Thyroid gland (tissue), 4 donors: ENCODE measurements around the gene VRK1. TPM values are rescaled to one million over a fixed set of nuclear protein-coding genes. Genes with fewer than 3 reads are reported as not detected.

Source experiments
- DNase-seq, 2 donors: peaks; one replicate each; pipeline ENCODE4 v3.0.0-alpha.2; 2019
- H3K27ac ChIP-seq, 3 donors: fragments of 200-600 bp; sonication (generic); 1 replicate in 2 of 3; 2 replicates in 1 of 3; pipeline ENCODE4 v1.5.1; 2016 to 2019; ENCODE audit warnings: mild to moderate bottlenecking in 1 of 3, moderate library complexity in 1 of 3
- H3K27me3 ChIP-seq: fragments of 200-600 bp; sonication (generic); one replicate; pipeline ENCODE4 v1.5.1; 2019
- H3K36me3 ChIP-seq, 2 donors: fragments of 200-600 bp; sonication (generic); one replicate each; pipeline ENCODE4 v1.5.1; 2016 to 2019
- H3K4me1 ChIP-seq, 2 donors: fragments of 200-600 bp; sonication (generic); one replicate each; pipeline ENCODE4 v1.5.1; 2017 to 2019
- H3K4me3 ChIP-seq, 3 donors: fragments of 200-600 bp; sonication (generic); replicated peaks in 1 of 3; 1 replicate in 2 of 3; 2 replicates in 1 of 3; pipeline ENCODE4 v1.5.1; 2016; ENCODE audit warnings: mild to moderate bottlenecking in 1 of 3
- H3K9me3 ChIP-seq: fragments of 200-600 bp; sonication (generic); one replicate; pipeline ENCODE4 v1.5.1; 2017
- POLR2A ChIP-seq, 2 donors: fragments of 450-650 bp; IDR thresholded peaks; one replicate each; pipeline ENCODE4 v1.6.1; 2017; ENCODE audit warnings: antibody characterized with exemption in 2 of 2, mild to moderate bottlenecking in 2 of 2, moderate library complexity in 1 of 2
- WGBS, 2 donors: methylation state at CpG; one replicate each; pipeline ENCODE4 v1.1.5; 2017; 5-methylcytosine and 5-hydroxymethylcytosine counted together
- intact Hi-C: fragments of 100-400 bp; cut with DNase I; formaldehyde crosslinking; loops from one replicate; pipeline ENCODE4 v1.15.1; 2023
- total RNA-seq, 4 donors: library from RNA; depleted of rRNA; stranded (reverse); fragments of >200 nt; gene quantifications; one replicate each; pipeline ENCODE4 v1.2.3, GENCODE V29; 2016
- TF ChIP-seq, protein P1 (sequence below), 6 experiments: fragments of 200-600 bp in 3 of 6; fragments of 450-650 bp in 3 of 6; sonication (generic) in 3 of 6; IDR thresholded peaks; one replicate each; pipeline ENCODE4 v1.5.1; 2016 to 2019; ENCODE audit warnings: antibody characterized with exemption in 6 of 6, mild to moderate bottlenecking in 2 of 6, inconsistent platforms in 1 of 6, moderate library complexity in 1 of 6

Gene VRK1
- total RNA-seq, 4 donors from 2014 or later = 10.1 to 44.4 (median 14.2) TPM

DNA sequence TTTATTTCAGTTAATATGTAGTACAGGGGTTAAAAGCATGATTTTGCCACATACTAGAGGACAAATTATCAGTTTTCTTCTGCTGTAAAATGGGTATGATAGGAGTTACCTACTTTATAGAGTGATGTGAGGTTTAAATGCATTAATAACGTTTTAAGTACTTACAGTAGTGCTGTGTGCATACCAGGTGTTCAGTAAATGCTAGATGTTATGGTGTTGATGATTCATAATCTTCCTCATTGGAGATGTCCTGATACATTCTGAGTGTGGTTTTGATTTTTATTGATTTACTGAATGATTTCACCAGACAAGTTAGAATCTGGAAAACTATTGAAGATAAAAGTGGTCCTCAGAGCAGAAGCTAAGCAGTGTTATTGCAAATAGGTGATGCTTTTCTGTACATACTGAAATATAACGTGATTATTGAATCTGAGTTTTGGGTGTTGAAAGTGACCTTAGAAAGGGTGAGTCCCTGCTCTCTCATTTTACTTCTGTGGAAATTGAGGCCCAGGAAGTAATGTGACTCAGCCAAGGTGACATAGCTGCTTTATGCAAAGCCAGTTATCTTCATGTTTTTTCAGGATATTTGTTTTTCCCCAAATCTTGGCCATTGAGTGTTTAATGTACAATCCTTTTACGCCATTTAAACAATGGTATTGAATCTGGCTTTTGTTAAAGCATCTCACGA lies 54.7 kb downstream of the VRK1 start:
- H3K4me3 ChIP-seq = no peak overlapping the region
- H3K27ac ChIP-seq = no peak overlapping the region
- no peaks in the 10 kb centered on the region for H3K36me3 ChIP-seq
- WGBS, 2 donors = 92 to 93% methylated on average over 4 of the region's 4 CpGs
- no peaks in the 10 kb centered on the region for H3K4me1 ChIP-seq
- DNase-seq = no peak
- intact Hi-C loops = no loop called here
- no peak for TF ChIP-seq POLR2A (IDR thresholded peaks at IDR 0.05)
- TF ChIP-seq, protein P1, sequence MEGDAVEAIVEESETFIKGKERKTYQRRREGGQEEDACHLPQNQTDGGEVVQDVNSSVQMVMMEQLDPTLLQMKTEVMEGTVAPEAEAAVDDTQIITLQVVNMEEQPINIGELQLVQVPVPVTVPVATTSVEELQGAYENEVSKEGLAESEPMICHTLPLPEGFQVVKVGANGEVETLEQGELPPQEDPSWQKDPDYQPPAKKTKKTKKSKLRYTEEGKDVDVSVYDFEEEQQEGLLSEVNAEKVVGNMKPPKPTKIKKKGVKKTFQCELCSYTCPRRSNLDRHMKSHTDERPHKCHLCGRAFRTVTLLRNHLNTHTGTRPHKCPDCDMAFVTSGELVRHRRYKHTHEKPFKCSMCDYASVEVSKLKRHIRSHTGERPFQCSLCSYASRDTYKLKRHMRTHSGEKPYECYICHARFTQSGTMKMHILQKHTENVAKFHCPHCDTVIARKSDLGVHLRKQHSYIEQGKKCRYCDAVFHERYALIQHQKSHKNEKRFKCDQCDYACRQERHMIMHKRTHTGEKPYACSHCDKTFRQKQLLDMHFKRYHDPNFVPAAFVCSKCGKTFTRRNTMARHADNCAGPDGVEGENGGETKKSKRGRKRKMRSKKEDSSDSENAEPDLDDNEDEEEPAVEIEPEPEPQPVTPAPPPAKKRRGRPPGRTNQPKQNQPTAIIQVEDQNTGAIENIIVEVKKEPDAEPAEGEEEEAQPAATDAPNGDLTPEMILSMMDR (IDR thresholded peaks at IDR 0.05) = no peak
- no peaks in the 10 kb centered on the region for H3K27me3 ChIP-seq
- H3K9me3 ChIP-seq = no peaks in the 10 kb centered on the region

DNA sequence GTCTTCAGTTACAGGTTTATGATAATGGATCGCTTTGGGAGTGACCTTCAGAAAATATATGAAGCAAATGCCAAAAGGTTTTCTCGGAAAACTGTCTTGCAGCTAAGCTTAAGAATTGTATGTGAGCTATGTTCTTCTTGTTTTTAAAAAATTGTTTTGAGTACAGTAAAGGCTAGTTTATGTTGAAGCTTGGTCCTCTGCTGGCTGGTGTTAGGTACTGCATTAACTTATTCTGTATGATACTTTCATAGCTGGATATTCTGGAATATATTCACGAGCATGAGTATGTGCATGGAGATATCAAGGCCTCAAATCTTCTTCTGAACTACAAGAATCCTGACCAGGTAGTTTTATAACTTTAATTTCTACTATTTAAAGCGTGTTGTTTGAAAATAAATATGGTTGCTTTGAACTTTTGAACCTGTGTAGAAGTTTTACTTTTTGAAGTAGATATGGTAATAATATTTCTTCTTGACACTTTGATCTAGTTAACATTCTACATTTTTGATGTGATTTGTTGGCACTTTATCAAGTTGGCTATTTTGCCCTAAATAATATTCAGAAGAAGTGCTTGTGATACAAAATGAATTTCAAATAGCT lies 55.7 kb downstream of the VRK1 start:
- DNase-seq = no peak
- Histone ChIP-seq H3K9me3 (no peaks in the 10 kb centered on the region), H3K4me1 (no peaks in the 10 kb centered on the region), H3K27me3 (no peaks in the 10 kb centered on the region), H3K4me3 (no peak overlapping the region), H3K27ac (no peak overlapping the region), H3K36me3 (no peaks in the 10 kb centered on the region)
- intact Hi-C loops = no loop called here
- 66 to 67% methylated on average over 4 of the region's 4 CpGs for WGBS, 2 donors
- TF ChIP-seq, protein P1 (IDR thresholded peaks at IDR 0.05) = peak in 4 of 6 experiments; percentile 46 to 65 (median 54)
- TF ChIP-seq POLR2A (IDR thresholded peaks at IDR 0.05) = no peak

DNA sequence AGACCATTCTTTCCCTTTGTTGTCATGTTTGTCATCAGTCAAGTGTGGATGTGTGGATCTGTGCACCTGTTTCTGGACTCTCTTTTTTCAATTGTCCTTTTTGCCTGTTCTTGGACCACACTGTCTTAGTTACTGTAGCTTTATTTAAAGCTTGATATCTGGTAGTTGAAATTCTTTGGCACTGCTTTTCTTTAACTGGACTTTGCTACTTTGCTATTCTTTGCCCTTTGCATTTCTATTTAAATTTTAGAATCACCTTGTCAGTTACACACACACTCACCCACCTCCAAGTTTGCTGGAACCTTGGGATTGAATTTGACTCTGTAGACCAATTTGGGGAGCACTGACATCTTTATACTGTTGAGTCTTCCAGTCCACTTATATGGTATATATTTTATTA lies 61.5 kb downstream of the VRK1 start:
- no peak for DNase-seq
- Histone ChIP-seq H3K4me3 (no peak overlapping the region), H3K36me3 (no peaks in the 10 kb centered on the region), H3K9me3 (no peaks in the 10 kb centered on the region), H3K4me1 (peaks cover 4 to 9% of the 10 kb centered on the region in 2 donors), H3K27me3 (no peaks in the 10 kb centered on the region), H3K27ac (no peak overlapping the region)
- intact Hi-C loops = no loop called here
- TF ChIP-seq, protein P1 (IDR thresholded peaks at IDR 0.05) = no peak
- TF ChIP-seq POLR2A (IDR thresholded peaks at IDR 0.05) = no peak

DNA sequence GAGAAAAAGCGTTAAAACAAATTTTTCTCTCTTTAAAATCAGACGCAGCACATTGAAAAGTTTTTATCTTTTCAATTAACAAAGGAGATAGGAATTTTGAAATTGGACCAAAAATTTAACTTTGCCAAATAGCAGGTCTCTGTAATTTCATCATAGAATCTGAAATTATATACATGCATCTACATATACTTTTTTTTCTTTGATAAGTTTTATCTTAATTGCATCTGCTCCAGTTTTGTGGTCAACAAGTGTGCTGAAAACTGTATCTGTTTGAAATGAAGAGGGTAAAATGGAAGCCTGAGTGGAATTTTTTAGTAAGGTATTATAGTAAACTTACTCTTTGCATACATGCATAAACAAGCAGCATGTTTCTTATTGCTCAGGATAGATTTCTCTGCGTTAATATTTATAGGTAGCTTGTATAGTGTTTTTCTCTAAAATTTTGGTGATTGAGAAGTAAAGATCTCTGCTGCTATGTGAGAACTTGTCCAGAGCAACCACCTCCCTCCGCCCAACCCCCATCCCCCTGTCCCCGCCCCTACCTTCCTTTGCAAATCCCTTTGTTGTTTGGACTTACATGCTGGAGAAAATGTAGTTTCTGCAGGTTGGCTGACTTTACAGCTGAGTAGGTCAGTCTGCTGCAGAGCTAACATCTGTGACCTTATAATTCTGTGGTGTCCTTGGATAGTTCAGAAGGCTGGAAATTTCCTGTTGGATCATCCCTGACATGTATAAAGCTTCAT lies 64.6 kb downstream of the VRK1 start:
- intact Hi-C loops = no loop called here
- WGBS, 2 donors = 73% methylated on average over 5 of the region's 5 CpGs
- no peaks in the 10 kb centered on the region for H3K9me3 ChIP-seq
- no peaks in the 10 kb centered on the region for H3K27me3 ChIP-seq
- no peaks in the 10 kb centered on the region for H3K36me3 ChIP-seq
- H3K4me1 ChIP-seq = peaks cover 6 to 9% of the 10 kb centered on the region in 2 donors
- TF ChIP-seq, protein P1 (IDR thresholded peaks at IDR 0.05) = no peak
- no peak for TF ChIP-seq POLR2A (IDR thresholded peaks at IDR 0.05)
- peak in 1 of 2 donors; percentile 6 for DNase-seq
- H3K27ac ChIP-seq = no peak overlapping the region
- no peak overlapping the region for H3K4me3 ChIP-seq
